Activated T-helper 2 cell treated with anti-CD3 and anti-CD28 coated beads, Interferon-gamma antibody, Interleukin-2, Interleukin-4, amounts not matched to agents 10 μg/mL and 5 μg/mL and 100 μg/mL, durations not matched to agents 14 hours and 24 hours and 36 hours (primary cell): ENCODE measurements around the gene SIGLEC12. TPM values are rescaled to one million over a fixed set of nuclear protein-coding genes. Genes with fewer than 3 reads are reported as not detected.
"Not testable (repeated sequence)": the region's sequence is repeated elsewhere in the genome, so short reads cannot be mapped to it uniquely, and the experiment has no call there.

Experiments used
- DNase-seq: peaks from one replicate; pipeline ENCODE4 v3.0.0; 2021; ENCODE audit warnings: low spot score
- H3K27ac Mint-ChIP-seq: one replicate; pipeline ENCODE4 v1.8.0; 2021; ENCODE audit warnings: mixed read lengths
- H3K27me3 Mint-ChIP-seq: one replicate; pipeline ENCODE4 v1.8.0; 2021; ENCODE audit warnings: low read depth, mixed read lengths
- H3K36me3 Mint-ChIP-seq: one replicate; pipeline ENCODE4 v1.8.0; 2021; ENCODE audit warnings: low read depth, mixed read lengths
- H3K4me1 Mint-ChIP-seq: one replicate; pipeline ENCODE4 v1.8.0; 2021; ENCODE audit warnings: low read depth, mixed read lengths
- H3K4me3 Mint-ChIP-seq: one replicate; pipeline ENCODE4 v1.8.0; 2021; ENCODE audit warnings: low read depth, mild to moderate bottlenecking, moderate library complexity, mixed read lengths
- H3K9me3 Mint-ChIP-seq: one replicate; pipeline ENCODE4 v1.8.0; 2021; ENCODE audit warnings: mixed read lengths
- intact Hi-C: fragments of 100-400 bp; cut with micrococcal nuclease; formaldehyde crosslinking; loops from one replicate; pipeline ENCODE4 v1.15.1; 2023
- total RNA-seq: library from RNA; stranded (reverse); gene quantifications from 2 replicates; pipeline ENCODE4 v1.2.3, GENCODE V29; 2022

The SIGLEC12 gene
- total RNA-seq, 1 donor from 2014 or later, result 4.6 TPM

- Mint-ChIP-seq H3K27me3 (no peaks in the 10 kb centered on the region), H3K27ac (no peak overlapping the region)
Measured at GRCh38 chr19:51513968-51514367, 12.4 kb upstream of the SIGLEC12 start.

GRCh38 chr19:51511353-51511752 is 9.8 kb upstream of the SIGLEC12 start:
- Mint-ChIP-seq H3K27ac (peak overlapping the region; percentile 37), H3K4me3 (no peak overlapping the region), H3K27me3 (no peaks in the 10 kb centered on the region), H3K4me1 (peaks cover 15% of the 10 kb centered on the region), H3K9me3 (no peaks in the 10 kb centered on the region), H3K36me3 (no peaks in the 10 kb centered on the region)
- intact Hi-C loops, result loop anchor here (5.0 kb wide), 1 partner anchor 89 kb away; no protein-coding TSS in a partner anchor
- DNase-seq, result no peak

More at GRCh38 chr19:51513968-51514367, 12.4 kb upstream of the SIGLEC12 start:
- Mint-ChIP-seq H3K4me3 (no peak overlapping the region), H3K9me3 (peaks cover 4% of the 10 kb centered on the region), H3K36me3 (no peaks in the 10 kb centered on the region), H3K4me1 (peaks cover 22% of the 10 kb centered on the region)
- DNase-seq, result no peak
- intact Hi-C loops, result loop anchor here (5.0 kb wide), 1 partner anchor 92 kb away; no protein-coding TSS in a partner anchor

- intact Hi-C loops, result loop anchor here (5.0 kb wide), 1 partner anchor 88 kb away; no protein-coding TSS in a partner anchor
- no peak overlapping the region for H3K4me3 Mint-ChIP-seq
- no peak overlapping the region for H3K27ac Mint-ChIP-seq
- no peaks in the 10 kb centered on the region for H3K27me3 Mint-ChIP-seq
- no peaks in the 10 kb centered on the region for H3K36me3 Mint-ChIP-seq
- peaks cover 16% of the 10 kb centered on the region for H3K4me1 Mint-ChIP-seq
- no peaks in the 10 kb centered on the region for H3K9me3 Mint-ChIP-seq
- DNase-seq, result no peak
Measured at GRCh38 chr19:51509823-51510660, 8.4 kb upstream of the SIGLEC12 start.

GRCh38 chr19:51508059-51508733 is 6.6 kb upstream of the SIGLEC12 start:
- Mint-ChIP-seq H3K4me3 (no peak overlapping the region), H3K27me3 (no peaks in the 10 kb centered on the region), H3K4me1 (peaks cover 18% of the 10 kb centered on the region), H3K36me3 (no peaks in the 10 kb centered on the region), H3K27ac (no peak overlapping the region), H3K9me3 (peaks cover 12% of the 10 kb centered on the region)
- DNase-seq, result no peak
- intact Hi-C loops, result no loop called here

- no peak overlapping the region for H3K4me3 Mint-ChIP-seq
- no peaks in the 10 kb centered on the region for H3K27me3 Mint-ChIP-seq
- H3K4me1 Mint-ChIP-seq, result peaks cover 23% of the 10 kb centered on the region
- H3K27ac Mint-ChIP-seq, result no peak overlapping the region
- no peak for DNase-seq
- intact Hi-C loops, result no loop called here
- H3K9me3 Mint-ChIP-seq, result peaks cover 17% of the 10 kb centered on the region
- no peaks in the 10 kb centered on the region for H3K36me3 Mint-ChIP-seq
Measured at GRCh38 chr19:51507640-51508058, 6.0 kb upstream of the SIGLEC12 start.

- H3K4me3 Mint-ChIP-seq, result no peak overlapping the region
- peaks cover 26% of the 10 kb centered on the region for H3K4me1 Mint-ChIP-seq
- intact Hi-C loops, result no loop called here
- H3K9me3 Mint-ChIP-seq, result peaks cover 17% of the 10 kb centered on the region
- H3K27me3 Mint-ChIP-seq, result no peaks in the 10 kb centered on the region
- no peaks in the 10 kb centered on the region for H3K36me3 Mint-ChIP-seq
- no peak for DNase-seq
- no peak overlapping the region for H3K27ac Mint-ChIP-seq
Measured at GRCh38 chr19:51507192-51507591, 5.6 kb upstream of the SIGLEC12 start.

- intact Hi-C loops, result no loop called here
- H3K27ac Mint-ChIP-seq, result no peak overlapping the region
- no peak for DNase-seq
- H3K36me3 Mint-ChIP-seq, result no peaks in the 10 kb centered on the region
- no peaks in the 10 kb centered on the region for H3K27me3 Mint-ChIP-seq
- peaks cover 31% of the 10 kb centered on the region for H3K4me1 Mint-ChIP-seq
- H3K4me3 Mint-ChIP-seq, result no peak overlapping the region
- H3K9me3 Mint-ChIP-seq, result peaks cover 17% of the 10 kb centered on the region
Measured at GRCh38 chr19:51505904-51506303, 4.3 kb upstream of the SIGLEC12 start.

- Mint-ChIP-seq H3K27ac (no peak overlapping the region), H3K4me1 (peaks cover 33% of the 10 kb centered on the region), H3K9me3 (peaks cover 17% of the 10 kb centered on the region), H3K4me3 (no peak overlapping the region), H3K27me3 (no peaks in the 10 kb centered on the region), H3K36me3 (no peaks in the 10 kb centered on the region)
- intact Hi-C loops, result no loop called here
- no peak for DNase-seq
Measured at GRCh38 chr19:51503896-51504295, 2.3 kb upstream of the SIGLEC12 start.

- intact Hi-C loops, result no loop called here
- H3K27ac Mint-ChIP-seq, result no peak overlapping the region
- no peaks in the 10 kb centered on the region for H3K27me3 Mint-ChIP-seq
- no peak for DNase-seq
- H3K36me3 Mint-ChIP-seq, result no peaks in the 10 kb centered on the region
- peaks cover 36% of the 10 kb centered on the region for H3K4me1 Mint-ChIP-seq
- peaks cover 17% of the 10 kb centered on the region for H3K9me3 Mint-ChIP-seq
- H3K4me3 Mint-ChIP-seq, result no peak overlapping the region
Measured at GRCh38 chr19:51503286-51503817, 1.8 kb upstream of the SIGLEC12 start.

- H3K36me3 Mint-ChIP-seq, DNase-seq, H3K27me3 Mint-ChIP-seq: not testable (repeated sequence)
- H3K27ac Mint-ChIP-seq, result peak overlapping the region; percentile 88
- peaks cover 36% of the 10 kb centered on the region for H3K4me1 Mint-ChIP-seq
- peak overlapping the region; percentile 82 for H3K4me3 Mint-ChIP-seq
- intact Hi-C loops, result loop anchor here (1.0 kb wide), 1 partner anchor 12 kb away; no protein-coding TSS in a partner anchor
- H3K9me3 Mint-ChIP-seq, result peaks cover 17% of the 10 kb centered on the region
Measured at GRCh38 chr19:51500931-51501330, 669 bp downstream of the SIGLEC12 start.

- no peak for DNase-seq
- Mint-ChIP-seq H3K4me3 (no peak overlapping the region), H3K27me3 (no peaks in the 10 kb centered on the region), H3K27ac (no peak overlapping the region), H3K36me3 (peaks cover 23% of the 10 kb centered on the region), H3K9me3 (peaks cover 5% of the 10 kb centered on the region), H3K4me1 (peaks cover 35% of the 10 kb centered on the region)
- intact Hi-C loops, result no loop called here
Measured at GRCh38 chr19:51497666-51498065, 3.9 kb downstream of the SIGLEC12 start.

GRCh38 chr19:51493776-51494175 is 7.8 kb downstream of the SIGLEC12 start:
- H3K27ac Mint-ChIP-seq, result peak overlapping the region; percentile 18
- DNase-seq, result no peak
- intact Hi-C loops, result no loop called here
- H3K4me1 Mint-ChIP-seq, result peaks cover 23% of the 10 kb centered on the region
- H3K27me3 Mint-ChIP-seq, result no peaks in the 10 kb centered on the region
- no peak overlapping the region for H3K4me3 Mint-ChIP-seq
- H3K9me3 Mint-ChIP-seq, result peaks cover 5% of the 10 kb centered on the region
- H3K36me3 Mint-ChIP-seq, result peaks cover 36% of the 10 kb centered on the region

GRCh38 chr19:51491586-51491985 is 10.0 kb downstream of the SIGLEC12 start:
- no peak for DNase-seq
- intact Hi-C loops, result no loop called here
- Mint-ChIP-seq H3K27me3 (no peaks in the 10 kb centered on the region), H3K9me3 (peaks cover 10% of the 10 kb centered on the region), H3K36me3 (peaks cover 36% of the 10 kb centered on the region), H3K4me1 (peaks cover 25% of the 10 kb centered on the region), H3K4me3 (no peak overlapping the region), H3K27ac (no peak overlapping the region)
